ENCODE results near the gene EVA1A.

DNA sequence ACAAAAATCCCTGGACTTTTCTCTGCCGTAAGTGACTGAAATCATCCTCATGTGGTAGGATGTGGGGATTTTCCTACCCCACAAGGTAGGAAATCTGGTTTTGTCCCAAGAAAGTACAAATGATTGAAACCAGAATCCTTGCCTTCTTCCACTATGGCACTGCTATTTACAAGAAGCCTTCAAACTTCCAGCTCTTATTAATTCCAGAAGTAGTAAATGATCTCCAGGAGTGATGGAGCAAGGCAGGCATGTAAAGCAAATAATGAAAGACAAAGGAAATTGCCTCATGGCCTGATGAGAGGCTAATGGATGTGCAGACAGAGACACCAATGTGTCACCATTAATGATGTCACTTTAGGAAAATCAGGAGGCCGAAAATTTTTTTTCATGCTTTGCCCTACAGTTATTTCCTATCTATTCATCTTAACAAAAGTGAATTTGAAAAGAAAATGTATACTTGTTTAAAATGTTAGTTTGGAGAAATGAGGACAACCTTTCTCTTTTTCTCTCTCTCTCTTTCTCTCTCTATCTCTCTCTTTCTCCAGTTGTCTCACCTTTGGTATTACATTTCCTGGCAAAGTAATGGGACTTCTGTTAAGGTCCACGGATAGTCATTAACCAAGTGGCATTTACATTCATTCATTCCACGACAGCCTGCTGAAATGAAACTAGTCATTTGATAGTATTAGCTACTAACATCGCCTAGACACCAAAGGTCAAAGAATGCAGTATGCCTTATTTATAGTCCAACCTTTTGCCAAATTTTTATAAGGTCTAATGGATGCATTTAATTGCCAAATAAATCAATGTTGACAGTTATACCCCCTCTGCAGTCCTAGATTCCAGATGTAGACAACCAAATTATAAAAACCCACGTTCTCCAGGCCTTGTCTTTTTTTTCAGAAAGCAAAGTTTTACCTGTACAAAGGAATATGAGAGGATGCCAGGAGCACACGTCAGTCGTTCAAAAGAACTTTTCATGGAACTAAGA lies 5.0 kb upstream of the EVA1A start:
- no peak for TF ChIP-seq ZNF274 (IDR thresholded peaks at IDR 0.05; ENCODE audit: low read depth, low read length)
- TF ChIP-seq YY1 (IDR thresholded peaks at IDR 0.05; ENCODE audit: insufficient read depth, insufficient read length): no peak

Data from NT2/D1 (cell line).